H1 (cell line): ENCODE data around the gene DFFB. TPM values are rescaled to one million over a fixed set of nuclear protein-coding genes. Genes with fewer than 3 reads are reported as not detected.

Experiments
- BCL11A ChIP-seq, 2 experiments: IDR thresholded peaks; one replicate each; pipeline ENCODE4 v1.6.1; 2011; ENCODE audit warnings: low read depth in 2 of 2, low read length in 2 of 2, mild to moderate bottlenecking in 2 of 2
- CTBP2 ChIP-seq: IDR thresholded peaks from 2 replicates; pipeline ENCODE4 v1.7.0; 2011; ENCODE audit warnings: borderline replicate concordance, mild to moderate bottlenecking, moderate library complexity, mixed read lengths, low read length; ENCODE audit not compliant: insufficient read depth, insufficient read length
- GABPA ChIP-seq: IDR thresholded peaks from 2 replicates; pipeline ENCODE4 v1.6.1; 2011; ENCODE audit warnings: mild to moderate bottlenecking, low read length, moderate library complexity, borderline replicate concordance; ENCODE audit not compliant: insufficient read depth
- TEAD4 ChIP-seq: IDR thresholded peaks from 2 replicates; pipeline ENCODE4 v1.6.1; 2012; ENCODE audit warnings: low read depth, low read length, inconsistent platforms, mixed read lengths
- polyA plus RNA-seq, 7 experiments: library from polyadenylated mRNA; depleted of rRNA in 3 of 7; stranded (reverse) in 5 of 7; unstranded in 2 of 7; fragments of >200 nt in 5 of 7; fragments of 200-250 nt in 2 of 7; gene quantifications; 1 replicate in 5 of 7; 2 replicates in 1 of 7; 4 replicates in 1 of 7; pipeline versions ENCODE4 v1.2.1 to v1.2.3, GENCODE V29; 2011 to 2013; ENCODE audit warnings: missing spikeins in 2 of 7, mixed read lengths in 2 of 7
- total RNA-seq: library from RNA; stranded (reverse); fragmentation: NEBNext Ultra II Directional; extraction: Animal tissue kit (Norgen Biotek cat#: 25700); gene quantifications from 2 replicates; pipeline ENCODE4 v1.2.1, GENCODE V29; 2021
- TF ChIP-seq, protein P1 (sequence below): IDR thresholded peaks from 2 replicates; pipeline ENCODE4 v1.6.1; 2011; ENCODE audit warnings: low read length, improper control_type of control experiment

The DFFB gene
- total and polyA plus RNA-seq, 2 of the 8 experiments (the other 6 are each of a cell fraction or from before 2014, with no cell fraction given) = 8.6 to 11.9 TPM

DNA sequence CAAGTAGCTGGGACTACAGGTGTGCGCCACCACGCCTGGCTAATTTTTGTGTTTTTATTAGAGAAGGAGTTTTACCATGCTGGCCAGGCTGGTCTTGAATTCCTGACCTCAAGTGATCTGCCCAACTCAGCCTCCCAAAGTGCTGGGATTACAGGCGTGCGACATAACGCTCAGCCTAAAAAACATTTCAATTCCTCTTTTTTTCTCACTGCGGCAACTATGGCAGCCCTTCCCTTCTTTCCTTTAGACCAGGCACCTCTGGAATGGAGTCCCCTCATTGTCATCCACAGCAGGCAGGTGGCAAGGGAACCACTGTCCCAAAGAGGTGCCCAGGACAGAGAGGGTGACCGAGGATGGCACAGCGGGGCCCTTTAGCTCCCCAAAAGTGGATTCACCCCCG is 14.4 kb upstream of the DFFB start (continued):
- TF ChIP-seq, protein P1, sequence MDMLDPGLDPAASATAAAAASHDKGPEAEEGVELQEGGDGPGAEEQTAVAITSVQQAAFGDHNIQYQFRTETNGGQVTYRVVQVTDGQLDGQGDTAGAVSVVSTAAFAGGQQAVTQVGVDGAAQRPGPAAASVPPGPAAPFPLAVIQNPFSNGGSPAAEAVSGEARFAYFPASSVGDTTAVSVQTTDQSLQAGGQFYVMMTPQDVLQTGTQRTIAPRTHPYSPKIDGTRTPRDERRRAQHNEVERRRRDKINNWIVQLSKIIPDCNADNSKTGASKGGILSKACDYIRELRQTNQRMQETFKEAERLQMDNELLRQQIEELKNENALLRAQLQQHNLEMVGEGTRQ = no peak
- TF ChIP-seq CTBP2 = no peak
- TF ChIP-seq GABPA = no peak
- TF ChIP-seq BCL11A (IDR thresholded peaks at IDR 0.05; ENCODE audit: low read depth in 2 of 2, low read length in 2 of 2) = no peak
- TF ChIP-seq TEAD4 = no peak
